ENCODE data around the gene GPI.

Gene GPI

DNA sequence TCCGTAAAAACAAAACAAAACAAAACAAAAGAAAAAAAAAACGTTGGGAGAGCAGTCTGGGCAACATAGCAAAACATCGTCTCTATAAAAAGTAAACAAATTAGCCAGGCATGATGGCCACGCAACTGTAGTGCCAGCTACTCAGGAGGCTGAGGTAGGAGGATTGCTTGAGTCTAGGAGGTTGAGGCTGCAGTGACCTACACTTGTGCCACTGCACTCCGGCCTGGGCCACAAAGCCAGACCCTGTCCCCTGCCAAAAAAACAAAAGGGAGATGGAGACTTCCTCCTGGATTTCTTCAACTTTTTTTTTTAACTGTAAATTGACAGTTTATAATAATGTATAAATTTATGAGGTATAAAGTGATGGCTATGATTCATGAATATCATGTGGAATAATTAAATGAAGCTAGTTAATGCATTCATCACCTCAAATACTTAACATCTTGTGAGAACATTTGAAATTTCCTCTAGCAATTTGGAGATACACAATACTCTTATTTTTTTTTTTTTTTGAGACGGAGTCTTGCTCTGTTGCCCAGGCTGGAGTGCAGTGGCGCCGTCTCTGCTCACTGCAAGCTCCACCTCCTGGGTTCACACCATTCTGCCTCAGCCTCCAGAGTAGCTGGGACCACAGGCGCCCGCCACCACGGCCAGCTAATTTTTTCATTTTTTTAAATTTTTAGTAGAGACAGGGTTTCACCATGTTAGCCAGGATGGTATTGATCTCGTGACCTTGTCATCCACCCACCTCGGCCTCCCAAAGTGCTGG lies 41.1 kb downstream of the GPI start:
- no peak for DNase-seq

DNA sequence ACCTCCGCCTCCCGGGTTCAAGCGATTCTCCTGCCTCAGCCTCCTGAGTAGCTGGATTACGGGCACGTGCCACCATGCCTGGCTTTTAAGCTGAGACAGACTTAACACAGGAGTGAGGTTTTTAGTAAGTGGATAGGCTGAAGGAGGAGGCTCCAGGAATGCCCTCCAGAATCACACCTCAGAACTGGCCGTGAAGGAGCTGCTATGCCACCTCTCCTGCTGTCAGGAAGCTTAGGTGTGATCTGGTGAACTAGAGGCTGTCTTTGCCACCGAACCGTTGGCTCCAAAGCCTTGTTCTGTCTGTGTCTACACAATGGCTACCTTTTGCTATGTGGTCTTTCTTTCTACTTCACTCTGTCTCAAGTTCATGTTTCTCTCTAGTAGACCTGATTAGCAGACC lies 43.4 kb downstream of the GPI start:
- DNase-seq, result no peak

DNA sequence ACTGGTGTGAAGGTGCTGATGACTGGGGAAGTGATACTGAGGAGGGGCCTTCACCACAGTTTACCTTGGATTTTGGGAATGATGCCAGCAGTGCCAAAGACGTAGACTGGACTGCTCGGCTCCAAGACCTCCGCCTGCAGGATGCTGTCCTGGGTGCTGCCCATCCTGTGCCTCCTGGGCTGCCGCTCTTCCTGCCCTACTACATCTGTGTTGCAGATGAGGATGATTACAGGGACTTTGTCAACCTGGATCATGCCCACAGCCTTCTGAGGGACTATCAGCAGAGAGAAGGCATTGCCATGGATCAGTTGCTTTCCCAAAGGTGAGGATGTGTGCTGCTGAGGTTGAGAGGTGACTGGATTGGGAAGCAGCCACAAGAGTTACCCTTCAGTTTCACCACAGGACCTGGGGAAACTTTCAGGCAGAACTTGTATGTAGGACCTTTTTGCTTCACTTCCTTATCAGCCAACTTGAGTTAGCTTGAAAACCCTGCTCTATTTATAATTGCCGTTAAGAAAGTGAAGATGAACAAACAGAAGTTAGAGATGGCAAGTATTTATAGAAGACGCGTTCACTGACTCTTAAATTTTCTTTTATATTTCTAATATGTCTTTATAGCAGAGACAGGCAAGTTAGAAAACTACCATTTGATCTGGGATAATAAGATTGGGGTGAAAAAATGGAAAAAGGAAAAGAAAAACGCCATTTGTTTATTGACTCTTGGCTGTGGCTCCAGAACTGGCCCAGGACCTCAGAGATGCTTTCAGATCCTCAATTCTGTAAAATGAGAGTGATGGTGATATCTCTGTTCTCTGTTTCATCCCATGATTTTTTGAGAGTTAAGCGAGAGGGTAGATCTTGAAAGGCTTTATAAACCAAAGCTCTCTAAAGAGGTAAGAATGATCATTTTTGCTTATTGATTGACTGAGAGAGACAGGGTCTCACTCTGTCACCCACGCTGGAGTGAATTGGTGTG lies 44.5 kb downstream of the GPI start:
- DNase-seq, result no peak

DNA sequence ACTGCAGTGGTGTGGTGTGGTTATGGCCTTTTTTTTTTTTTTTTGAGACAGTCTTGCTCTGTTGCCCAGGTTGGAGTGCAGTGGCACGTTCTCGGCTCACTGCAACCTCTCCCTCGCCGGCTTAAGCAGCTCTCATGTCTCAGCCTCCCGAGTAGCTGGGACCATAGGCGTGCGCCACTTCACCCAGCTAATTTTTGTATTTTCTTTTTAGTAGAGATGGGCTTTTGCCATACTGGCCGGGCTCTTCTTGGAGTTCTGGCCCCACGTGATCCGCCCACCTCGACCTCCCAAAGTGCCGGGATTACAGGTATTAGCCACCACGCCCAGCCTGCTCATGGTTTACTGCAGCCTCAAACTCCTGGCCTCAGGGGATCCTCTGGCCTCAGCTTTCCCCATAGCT lies 46.2 kb downstream of the GPI start:
- DNase-seq, result no peak

DNA sequence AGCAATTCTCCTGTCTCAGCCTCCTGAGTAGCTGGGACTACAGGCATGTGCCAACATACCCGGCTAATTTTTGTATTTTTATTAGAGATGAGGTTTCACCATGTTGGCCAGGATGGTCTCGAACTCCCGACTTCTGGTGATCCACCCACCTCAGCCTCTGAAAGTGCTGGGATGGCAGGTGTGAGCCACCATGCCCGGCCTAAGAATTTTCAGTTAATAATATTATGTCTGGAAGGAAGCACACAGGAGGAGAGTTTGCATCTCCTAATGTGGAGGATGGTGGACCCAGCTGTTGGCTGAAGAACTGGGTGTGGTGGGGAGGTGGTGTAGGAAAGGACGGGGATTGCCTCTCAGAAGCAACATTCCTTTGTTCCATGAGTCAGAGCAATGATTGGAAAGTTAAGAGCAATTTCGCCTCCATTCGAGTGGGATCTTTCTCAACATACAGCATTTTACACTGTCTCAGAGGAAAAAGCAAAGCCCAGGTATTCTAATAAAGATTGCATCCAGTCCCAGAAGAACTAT lies 51.1 kb downstream of the GPI start:
- DNase-seq, result no peak

DNA sequence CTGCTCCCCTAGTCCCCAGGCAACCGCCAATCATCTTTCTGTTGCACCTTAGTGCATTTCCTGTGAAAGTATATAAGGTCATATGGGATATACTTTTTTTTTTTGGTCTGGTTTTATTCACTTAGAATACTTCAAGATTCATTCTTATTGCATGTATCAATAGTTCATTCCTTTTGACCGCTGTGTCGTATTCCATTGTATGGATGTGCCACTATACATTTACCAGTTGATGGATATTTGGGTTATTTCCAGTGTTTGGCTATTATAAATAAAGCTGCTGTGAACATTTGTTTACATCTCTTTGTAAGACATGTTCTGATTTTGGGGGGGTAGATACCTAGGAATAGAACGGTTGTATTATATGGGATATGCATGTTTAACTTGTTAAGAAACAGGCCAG lies 53.3 kb downstream of the GPI start:
- no peak for DNase-seq

DNA sequence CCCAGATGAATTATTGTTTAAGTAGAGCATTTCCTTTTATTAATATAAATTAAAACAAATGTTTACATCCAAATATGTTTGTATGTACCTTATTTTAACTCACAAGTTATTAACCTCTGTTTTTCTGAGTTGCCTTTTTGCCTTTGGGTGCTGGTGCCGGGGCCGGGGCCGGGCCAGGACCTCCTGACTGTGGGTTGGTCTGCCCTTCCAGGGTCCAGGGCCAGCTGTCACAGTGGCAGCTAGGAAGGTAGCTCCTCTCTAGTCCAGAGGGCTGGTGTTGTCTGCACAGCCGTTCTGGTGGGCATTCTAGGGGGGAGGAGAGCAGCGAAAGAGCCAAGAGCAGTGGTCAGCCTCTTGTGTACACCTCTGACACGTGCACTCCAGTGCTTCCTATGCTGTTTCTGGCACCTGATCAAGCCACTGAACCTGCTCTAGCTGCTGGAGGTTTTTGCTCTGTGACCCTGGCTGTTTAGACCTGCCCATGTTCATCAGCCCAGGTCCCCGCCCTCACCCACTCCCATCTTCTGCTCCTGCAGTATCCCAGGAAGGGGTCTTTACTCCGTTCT lies 61.2 kb downstream of the GPI start:
- DNase-seq, result no peak

DNA sequence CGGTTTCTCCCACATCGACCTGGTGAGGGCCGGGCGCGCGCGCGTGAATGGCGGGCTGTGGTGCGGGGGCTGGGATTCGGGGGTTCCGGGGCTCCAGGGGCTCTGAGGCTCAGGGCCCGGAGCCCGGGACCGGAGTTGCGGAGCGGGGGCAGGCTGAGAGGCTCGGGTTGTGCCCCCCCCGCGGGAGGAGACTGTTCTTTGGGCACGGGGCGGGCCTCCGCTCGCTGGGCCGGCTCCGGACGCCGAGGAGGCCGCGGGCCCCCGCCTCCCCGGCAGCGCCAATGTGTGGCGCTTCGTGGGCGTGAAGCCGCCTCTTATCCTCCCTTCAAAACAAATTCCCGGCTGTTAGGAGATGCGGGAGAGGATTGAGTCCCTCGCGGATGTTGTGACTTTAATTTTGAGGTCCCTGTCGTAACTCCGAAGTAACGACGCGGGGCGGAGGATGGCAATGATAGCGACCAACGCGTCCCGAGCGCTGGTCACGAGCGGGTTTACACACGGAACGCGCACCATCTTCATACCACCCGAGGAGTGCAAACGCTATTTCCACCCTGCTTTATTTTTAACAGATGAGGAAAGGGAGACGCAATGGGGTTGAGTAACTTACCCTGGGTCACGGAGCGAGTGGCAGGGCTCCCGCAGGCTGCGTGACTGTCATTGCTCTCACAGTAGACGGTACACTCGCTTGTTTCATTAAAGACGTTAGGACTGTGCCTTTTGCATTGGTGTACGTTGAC lies 63.7 kb downstream of the GPI start:
- no peak for DNase-seq

DNA sequence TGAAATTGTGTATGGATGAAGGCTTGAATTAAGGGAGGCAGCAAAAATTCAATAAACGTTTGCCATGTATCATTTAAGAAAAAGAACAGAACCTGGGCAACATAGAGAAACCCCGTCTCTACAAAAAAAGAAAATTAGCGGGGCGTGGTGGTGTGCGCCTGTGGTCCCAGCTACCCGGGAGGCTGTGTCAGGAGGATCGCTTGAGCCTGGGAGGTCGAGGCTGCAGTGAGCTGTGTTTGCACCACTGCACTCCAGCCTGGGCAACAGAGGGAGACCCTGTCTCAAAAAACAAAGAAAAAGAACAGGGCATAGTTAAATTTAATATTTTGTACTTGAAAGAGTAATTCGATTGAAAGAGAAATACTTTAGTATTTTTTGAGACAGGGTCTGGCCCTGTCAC lies 64.6 kb downstream of the GPI start:
- DNase-seq, result no peak

DNA sequence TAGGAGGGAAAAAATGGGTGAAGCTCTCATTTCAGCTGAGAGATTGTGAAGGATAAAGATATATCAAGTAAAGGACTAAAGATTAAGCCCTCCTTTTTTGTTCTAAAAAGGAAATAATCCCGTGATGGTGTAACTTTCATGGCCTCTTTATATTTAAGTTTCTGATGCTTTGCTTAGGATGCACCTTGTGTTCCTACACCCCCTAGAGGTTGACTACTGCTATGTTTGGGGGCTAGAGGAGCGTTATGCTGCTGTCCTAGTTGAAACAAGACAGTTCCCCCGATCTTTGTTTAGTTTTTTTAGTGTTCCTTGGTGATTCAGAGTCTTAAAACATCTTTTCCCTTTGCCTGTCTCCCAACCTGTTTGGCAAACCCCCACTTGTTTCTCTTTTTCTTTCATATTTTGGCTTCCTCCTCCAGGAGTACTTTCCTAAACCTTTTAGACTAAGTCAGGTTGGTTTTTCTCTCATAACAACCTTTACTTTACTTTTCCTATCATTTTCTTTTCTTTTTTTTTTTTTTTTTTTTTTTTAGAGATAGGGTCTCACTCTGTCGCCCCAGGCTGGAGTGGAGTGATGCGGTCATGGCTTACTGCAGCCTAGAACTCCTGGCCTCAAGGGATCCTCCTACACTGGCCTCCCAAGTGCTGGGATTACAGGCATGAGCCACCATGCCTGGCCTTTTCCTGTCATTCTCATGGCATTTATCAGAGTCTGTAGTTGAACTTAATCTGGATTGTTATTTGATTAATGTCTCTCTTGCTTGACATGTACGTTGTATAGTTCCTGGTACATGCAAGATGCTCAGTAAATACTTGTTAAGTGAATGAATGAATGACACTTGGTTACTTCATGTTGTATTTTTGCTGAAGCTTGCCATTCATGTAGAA lies 66.0 kb downstream of the GPI start:
- peak; percentile 57 for DNase-seq

DNA sequence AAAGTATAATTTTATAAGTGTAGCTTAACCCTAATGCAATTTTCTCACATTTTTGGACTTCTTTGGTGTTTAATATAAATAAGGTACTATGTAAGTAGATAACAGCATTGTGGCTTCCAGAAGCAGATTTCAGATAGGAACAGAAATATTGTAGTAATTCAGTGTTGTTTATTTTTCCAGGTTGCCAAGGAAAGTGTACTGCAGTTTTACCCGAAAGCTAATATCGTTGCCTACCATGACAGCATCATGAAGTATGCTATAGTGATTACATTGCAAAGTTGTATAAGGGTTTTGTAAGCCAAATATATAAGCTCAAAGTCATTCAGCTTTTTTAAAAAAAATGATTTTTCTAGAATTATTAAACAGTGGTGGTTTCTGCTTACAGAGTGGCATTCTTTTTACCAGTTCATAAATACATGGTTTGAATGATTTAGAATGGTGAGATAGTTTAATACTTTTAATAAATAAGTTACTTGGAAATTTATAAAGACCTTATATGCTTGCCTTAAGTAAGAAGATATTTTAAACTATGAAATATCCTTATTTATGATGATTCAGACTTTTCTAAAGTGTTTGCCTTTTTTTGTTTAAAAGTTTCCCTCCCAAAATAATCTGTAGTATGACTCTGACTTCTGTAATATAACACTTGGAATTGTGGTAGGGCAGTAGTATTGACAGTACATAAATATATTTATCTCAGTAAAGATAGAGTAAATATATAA lies 66.8 kb downstream of the GPI start:
- no peak for DNase-seq

DNA sequence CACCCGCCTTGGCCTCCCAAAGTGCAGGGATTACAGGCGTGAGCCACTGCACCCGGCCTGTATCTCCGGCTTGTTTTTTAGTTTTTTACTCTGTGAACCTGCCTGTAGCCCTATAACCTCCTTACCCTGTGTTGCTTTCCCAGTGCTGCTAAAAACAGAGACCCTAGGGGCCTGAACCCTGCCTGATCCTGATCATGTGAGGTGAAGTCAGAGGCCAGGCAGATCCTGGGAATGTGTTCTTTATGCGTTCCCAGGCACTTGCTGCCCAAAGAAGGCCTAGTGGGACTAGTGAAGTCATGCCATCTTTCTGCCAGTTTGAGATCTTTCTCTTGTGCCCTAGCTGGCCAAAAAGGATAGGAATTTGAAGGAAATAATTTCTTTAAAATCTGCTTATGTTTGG lies 67.8 kb downstream of the GPI start:
- no peak for DNase-seq

DNA sequence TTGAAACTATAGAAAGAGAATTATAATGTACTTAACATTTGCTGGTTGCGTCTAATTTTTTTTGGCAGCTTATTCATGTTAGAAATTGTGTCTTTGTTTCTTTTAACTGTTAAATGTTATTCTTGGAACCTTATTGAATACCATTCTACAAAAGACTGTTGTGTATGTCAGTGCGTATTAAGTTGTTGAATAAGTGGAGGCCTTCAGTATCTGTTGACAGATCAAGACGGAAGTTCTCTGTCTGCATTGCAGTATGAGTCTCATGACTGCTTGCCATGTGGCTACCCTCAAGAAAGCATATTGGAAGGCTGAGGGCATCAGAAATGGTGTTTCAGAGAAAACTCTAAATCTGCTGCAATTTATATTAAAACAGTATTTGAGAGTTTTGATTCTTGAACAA lies 71.7 kb downstream of the GPI start:
- no peak for DNase-seq

DNA sequence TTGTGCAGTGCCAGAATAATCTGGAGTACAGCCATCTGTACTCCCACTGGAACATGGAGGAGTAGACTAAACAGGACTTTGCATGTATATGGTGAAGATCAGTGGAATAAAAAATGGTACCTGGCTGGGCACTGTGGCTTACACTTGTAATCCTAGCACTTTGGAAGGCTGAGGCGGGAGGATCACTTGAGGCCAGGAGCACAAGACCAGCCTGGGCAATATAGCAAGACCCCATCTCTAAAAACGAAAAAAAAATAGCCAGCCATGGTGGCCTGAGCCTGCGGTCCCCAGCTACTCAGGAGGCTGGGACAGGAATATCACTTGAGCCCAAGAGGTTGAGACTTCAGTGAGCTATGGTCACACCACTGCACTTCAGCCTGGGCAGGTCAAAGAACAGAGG lies 83.2 kb downstream of the GPI start:
- DNase-seq, result no peak
